ENCODE results near the gene MYH15.

DNA sequence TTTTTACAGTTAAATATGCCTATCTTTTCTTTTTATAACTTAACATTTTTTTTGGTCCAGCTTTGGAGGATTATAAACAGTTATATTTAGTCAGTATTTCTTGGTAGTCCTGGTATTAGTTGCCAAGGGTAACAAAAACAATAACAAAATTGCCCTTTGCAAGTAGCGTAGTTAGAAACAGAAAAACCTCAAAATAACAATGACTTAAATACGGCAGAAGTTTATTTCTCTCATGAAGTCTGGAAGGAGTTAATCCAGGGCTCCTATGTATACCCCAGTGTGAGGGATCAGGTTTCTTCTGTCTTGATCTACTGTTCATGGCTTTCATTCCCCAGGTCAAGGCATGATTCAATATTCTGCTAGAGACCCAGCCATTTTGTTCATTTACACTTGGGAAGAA lies 14.1 kb upstream of the MYH15 start:
- no peak for TF ChIP-seq CTCF (IDR thresholded peaks at IDR 0.05)
- TF ChIP-seq POLR2A (IDR thresholded peaks at IDR 0.05): no peak
